GM10266 (cell line): ENCODE data around the gene C1QTNF9.
"Not testable (repeated sequence)": the region's sequence is repeated elsewhere in the genome, so short reads cannot be mapped to it uniquely, and the experiment has no call there.

ENCODE experiments used
- DNase-seq: peaks from one replicate; pipeline ENCODE4 v3.0.0; 2012; ENCODE audit errors: extremely low spot score
- CTCF ChIP-seq: IDR thresholded peaks from 2 replicates; pipeline ENCODE4 v1.5.1; 2012; ENCODE audit warnings: mild to moderate bottlenecking, low read depth; ENCODE audit not compliant: control insufficient read depth, insufficient read depth; ENCODE audit errors: missing control alignments

The C1QTNF9 gene

GRCh38 chr13:24351423-24351822 lies 42.0 kb downstream of the C1QTNF9 start:
- no peak for DNase-seq
- TF ChIP-seq CTCF, result no peak

DNA sequence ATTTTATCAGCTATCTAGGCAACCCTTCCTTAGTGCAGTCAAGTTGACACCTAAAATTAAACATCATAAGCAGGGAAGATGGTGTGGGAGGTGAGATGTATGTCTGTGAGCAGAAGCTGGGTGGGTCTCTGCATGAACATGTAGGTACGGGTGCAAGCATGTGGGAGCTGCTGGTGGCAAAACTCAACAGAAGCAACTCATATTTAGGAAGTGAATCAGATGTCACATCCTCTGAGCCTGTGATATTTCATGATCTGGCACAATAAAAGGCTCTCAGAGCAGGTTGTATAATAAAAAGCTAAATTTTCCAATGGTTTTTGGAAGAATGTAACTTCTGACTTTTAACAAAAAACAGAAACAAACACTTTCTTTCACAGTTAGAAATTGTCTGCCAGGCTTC lies 44.4 kb downstream of the C1QTNF9 start:
- no peak for TF ChIP-seq CTCF
- no peak for DNase-seq

- TF ChIP-seq CTCF, result no peak
- no peak for DNase-seq
Measured at GRCh38 chr13:24355103-24355502, 45.7 kb downstream of the C1QTNF9 start.

DNA sequence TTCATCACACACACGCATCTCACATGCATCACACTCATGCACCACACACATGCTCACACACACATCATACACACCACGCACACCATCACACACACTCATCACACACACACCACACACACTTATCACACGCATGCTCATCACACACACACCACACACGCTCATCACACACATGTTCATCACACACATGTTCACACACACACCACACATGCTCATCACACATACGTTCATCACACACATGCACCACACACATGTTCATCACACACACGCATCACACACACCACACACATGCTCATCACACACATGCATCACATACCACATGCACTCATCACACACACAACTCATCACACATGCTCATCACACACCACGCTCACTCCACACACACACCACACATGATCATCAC lies 46.9 kb downstream of the C1QTNF9 start:
- no peak for DNase-seq
- no peak for TF ChIP-seq CTCF

- no peak for TF ChIP-seq CTCF
- DNase-seq, result no peak
Measured at GRCh38 chr13:24356837-24357236, 47.5 kb downstream of the C1QTNF9 start.

DNA sequence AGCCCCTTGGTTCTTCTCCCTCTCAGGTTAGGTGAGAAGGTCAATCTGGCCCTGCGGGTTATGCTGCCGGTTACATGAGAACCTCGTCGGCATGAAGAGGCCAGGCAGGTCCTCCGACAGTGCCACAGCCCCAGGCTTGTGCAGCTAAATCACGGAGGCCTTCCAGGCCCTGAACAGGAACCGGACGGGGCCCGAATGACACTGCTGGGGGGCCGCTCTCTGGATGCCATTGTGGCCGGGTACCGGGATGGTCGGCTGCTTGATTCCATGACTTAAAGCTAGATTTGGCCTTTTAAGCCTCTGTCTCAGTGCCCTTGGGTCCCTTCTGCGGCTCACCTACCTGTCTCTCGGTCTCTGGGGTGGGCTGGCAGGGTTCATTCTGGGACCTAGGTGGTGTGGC lies 48.4 kb downstream of the C1QTNF9 start:
- TF ChIP-seq CTCF, result no peak
- no peak for DNase-seq

- not testable (repeated sequence) for DNase-seq
Measured at GRCh38 chr13:24358836-24359235, 49.5 kb downstream of the C1QTNF9 start.

DNA sequence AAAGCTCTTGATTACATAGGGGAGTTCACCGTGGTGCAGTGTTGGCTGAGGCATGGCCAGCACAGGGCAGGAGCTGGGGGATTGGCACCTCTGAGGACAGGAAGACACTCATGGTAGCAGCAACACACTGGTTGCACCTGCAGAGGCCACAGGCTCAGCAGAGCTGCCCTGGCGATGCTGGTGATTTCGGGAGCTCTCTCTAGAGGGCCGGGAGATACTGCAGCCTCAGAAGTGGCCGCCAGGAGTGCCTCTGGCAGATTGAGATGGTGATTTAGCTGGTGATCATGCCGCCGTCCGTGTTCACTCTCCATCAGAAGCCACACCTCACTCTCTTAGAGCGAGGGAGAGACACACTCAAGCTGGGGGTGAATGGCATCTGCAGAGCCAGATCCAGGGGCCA lies 49.9 kb downstream of the C1QTNF9 start:
- not testable (repeated sequence) for DNase-seq
